ENCODE results near the gene BARHL1.

GRCh38 chr9:132548751-132549640 lies 33.4 kb upstream of the BARHL1 start:
- TF ChIP-seq YY1 (IDR thresholded peaks at IDR 0.05; ENCODE audit: insufficient read depth, insufficient read length) (no peak), ZNF274 (IDR thresholded peaks at IDR 0.05; ENCODE audit: low read depth, low read length) (no peak)

Measured in NT2/D1 (cell line).